Activated CD4-positive, alpha-beta T cell treated with anti-CD3 and anti-CD28 coated beads for 24 hours (primary cell): Measurements from ENCODE around the gene METTL25.

Experiments
- DNase-seq, 2 donors: peaks; one replicate each; pipeline ENCODE4 v3.0.0-alpha.2; 2020; ENCODE audit warnings: low read depth in 2 of 2

METTL25 gene

GRCh38 chr12:82525616-82526015 lies 167.3 kb downstream of the METTL25 start:
- no peak for DNase-seq

DNA sequence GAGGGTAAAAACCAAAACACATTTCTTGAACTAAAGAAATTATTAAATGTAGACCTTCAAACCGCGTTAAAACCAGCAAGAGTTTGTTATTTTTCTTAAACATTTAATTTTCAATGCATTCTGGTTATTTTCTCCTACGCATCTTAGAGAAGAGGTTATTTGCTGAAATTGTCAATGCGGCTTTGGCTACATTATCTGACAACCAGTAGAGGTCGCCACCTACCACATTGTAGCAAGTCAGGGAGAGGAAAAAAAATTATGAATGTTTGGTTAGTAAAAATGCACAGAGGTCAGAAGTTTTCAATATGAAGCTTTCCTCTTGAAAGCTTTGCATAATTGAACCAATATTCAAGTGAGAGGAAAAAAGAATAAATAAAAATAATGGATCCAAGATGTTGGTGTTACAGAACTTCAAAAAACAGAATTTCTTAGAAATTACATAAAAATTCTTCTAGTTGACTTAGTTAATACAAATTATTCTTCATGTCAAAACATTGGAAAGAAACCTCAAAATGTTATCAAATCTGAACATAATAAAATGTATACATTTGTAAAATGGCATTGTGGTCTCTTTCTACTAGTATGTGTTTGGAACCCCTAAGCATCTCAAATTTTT lies 168.9 kb downstream of the METTL25 start:
- DNase-seq = no peak
